Gastroesophageal sphincter (tissue), 3 donors: ENCODE results near the gene DGKI.

ENCODE experiments used
- POLR2A ChIP-seq, 2 donors: fragments of 450-650 bp; IDR thresholded peaks; one replicate each; pipeline ENCODE4 v1.6.1; 2017; ENCODE audit warnings: antibody characterized with exemption in 2 of 2, mild to moderate bottlenecking in 2 of 2, moderate library complexity in 1 of 2
- POLR2AphosphoS5 ChIP-seq: sonication (generic); formaldehyde crosslinking; IDR thresholded peaks from one replicate; pipeline ENCODE4 v1.6.1; 2017; ENCODE audit warnings: antibody characterized with exemption
- TF ChIP-seq, protein P1 (sequence below), 4 experiments: fragments of 200-600 bp in 2 of 4; fragments of 450-650 bp in 2 of 4; sonication (generic) in 1 of 4; IDR thresholded peaks; one replicate each; pipeline ENCODE4 v1.5.1; 2017 to 2019; ENCODE audit warnings: antibody characterized with exemption in 4 of 4, mild to moderate bottlenecking in 2 of 4, moderate library complexity in 2 of 4

DNA sequence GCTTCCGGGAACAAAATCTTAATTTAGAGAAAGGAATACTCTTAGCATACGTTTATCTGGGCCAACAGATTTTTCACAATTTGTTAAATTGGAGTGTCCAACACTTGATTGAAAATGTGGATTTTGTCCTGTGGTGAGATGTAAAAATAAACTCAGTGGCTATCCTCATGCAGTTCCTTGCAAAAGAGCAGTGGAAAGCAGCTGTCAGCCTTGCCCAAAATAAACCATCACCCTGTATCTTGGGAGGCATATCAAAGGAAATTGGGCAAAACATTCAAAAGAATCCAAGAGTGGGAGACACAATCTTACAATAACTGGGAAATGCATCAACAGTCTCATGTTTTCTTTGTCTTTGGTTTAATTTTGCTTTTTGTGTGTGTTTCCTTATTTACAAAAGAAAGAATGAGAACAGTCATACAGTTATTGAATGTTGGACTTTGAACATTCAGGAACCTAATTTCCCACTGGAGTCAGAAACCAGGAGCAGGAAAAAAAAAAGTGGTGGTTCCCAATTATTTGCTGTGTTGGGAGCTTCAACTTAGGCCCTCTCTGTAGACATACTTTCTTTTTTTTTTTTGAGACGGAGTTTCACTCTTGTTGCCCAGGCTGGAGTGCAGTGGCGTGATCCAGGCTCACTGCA, 44.4 kb upstream of the DGKI start:
- TF ChIP-seq POLR2AphosphoS5 = no peak
- TF ChIP-seq, protein P1, sequence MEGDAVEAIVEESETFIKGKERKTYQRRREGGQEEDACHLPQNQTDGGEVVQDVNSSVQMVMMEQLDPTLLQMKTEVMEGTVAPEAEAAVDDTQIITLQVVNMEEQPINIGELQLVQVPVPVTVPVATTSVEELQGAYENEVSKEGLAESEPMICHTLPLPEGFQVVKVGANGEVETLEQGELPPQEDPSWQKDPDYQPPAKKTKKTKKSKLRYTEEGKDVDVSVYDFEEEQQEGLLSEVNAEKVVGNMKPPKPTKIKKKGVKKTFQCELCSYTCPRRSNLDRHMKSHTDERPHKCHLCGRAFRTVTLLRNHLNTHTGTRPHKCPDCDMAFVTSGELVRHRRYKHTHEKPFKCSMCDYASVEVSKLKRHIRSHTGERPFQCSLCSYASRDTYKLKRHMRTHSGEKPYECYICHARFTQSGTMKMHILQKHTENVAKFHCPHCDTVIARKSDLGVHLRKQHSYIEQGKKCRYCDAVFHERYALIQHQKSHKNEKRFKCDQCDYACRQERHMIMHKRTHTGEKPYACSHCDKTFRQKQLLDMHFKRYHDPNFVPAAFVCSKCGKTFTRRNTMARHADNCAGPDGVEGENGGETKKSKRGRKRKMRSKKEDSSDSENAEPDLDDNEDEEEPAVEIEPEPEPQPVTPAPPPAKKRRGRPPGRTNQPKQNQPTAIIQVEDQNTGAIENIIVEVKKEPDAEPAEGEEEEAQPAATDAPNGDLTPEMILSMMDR (IDR thresholded peaks at IDR 0.05) = no peak
- TF ChIP-seq POLR2A (IDR thresholded peaks at IDR 0.05) = no peak
